Osteocyte (in vitro differentiated cells): ENCODE measurements around the gene GPATCH2. TPM values are rescaled to one million over a fixed set of nuclear protein-coding genes. Genes with fewer than 3 reads are reported as not detected.

Experiments used
- DNase-seq: peaks from one replicate; pipeline ENCODE4 v3.0.0; 2021; ENCODE audit warnings: mixed read lengths; ENCODE audit not compliant: unreplicated experiment; ENCODE audit errors: extremely low spot score
- H3K27ac Mint-ChIP-seq: one replicate; pipeline ENCODE4 v1.8.0; 2021; ENCODE audit warnings: mild to moderate bottlenecking, mixed read lengths; ENCODE audit not compliant: unreplicated experiment
- H3K27me3 Mint-ChIP-seq: one replicate; pipeline ENCODE4 v1.8.0; 2021; ENCODE audit warnings: mixed read lengths; ENCODE audit not compliant: unreplicated experiment
- H3K36me3 Mint-ChIP-seq: one replicate; pipeline ENCODE4 v1.8.0; 2021; ENCODE audit warnings: mixed read lengths; ENCODE audit not compliant: unreplicated experiment
- H3K4me1 Mint-ChIP-seq: one replicate; pipeline ENCODE4 v1.8.0; 2021; ENCODE audit warnings: mixed read lengths; ENCODE audit not compliant: unreplicated experiment
- H3K4me3 Mint-ChIP-seq: one replicate; pipeline ENCODE4 v1.8.0; 2021; ENCODE audit warnings: mild to moderate bottlenecking, moderate library complexity, mixed read lengths; ENCODE audit not compliant: unreplicated experiment
- H3K9me3 Mint-ChIP-seq: one replicate; pipeline ENCODE4 v1.8.0; 2021; ENCODE audit warnings: mixed read lengths; ENCODE audit not compliant: unreplicated experiment
- CTCF ChIP-seq: fragments of 200-600 bp; sonication (generic); IDR thresholded peaks from 2 replicates; pipeline ENCODE4 v1.5.0; 2021; ENCODE audit warnings: antibody characterized with exemption, mild to moderate bottlenecking, moderate library complexity
- total RNA-seq: library from RNA; stranded (reverse); gene quantifications from 2 replicates; pipeline ENCODE4 v1.2.1, GENCODE V29; 2021

GPATCH2 gene
- total RNA-seq, 1 donor from 2014 or later: 14.9 TPM

DNA sequence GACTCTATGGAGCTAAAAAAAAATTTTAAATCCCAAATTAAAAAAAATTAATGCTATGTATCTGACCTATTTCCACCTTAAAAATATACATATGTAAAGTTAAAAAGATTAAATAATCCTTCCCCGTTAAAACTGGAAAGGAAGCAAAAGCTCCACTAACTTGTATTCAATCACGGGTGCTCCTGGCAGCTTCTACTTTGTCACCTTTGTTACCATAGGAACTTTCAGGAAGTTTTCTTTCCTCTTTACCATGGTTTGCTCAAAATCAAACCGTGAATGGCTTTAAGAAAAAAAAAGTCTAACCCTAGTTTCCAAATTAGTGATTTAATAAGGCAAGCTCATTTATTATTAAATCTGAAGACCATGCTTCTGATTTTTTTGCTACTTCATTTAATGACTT, 3.5 kb downstream of the GPATCH2 start:
- H3K27ac Mint-ChIP-seq: no peak overlapping the region
- no peak for DNase-seq
- no peaks in the 10 kb centered on the region for H3K9me3 Mint-ChIP-seq
- no peaks in the 10 kb centered on the region for H3K27me3 Mint-ChIP-seq
- no peak for TF ChIP-seq CTCF
- H3K36me3 Mint-ChIP-seq: no peaks in the 10 kb centered on the region
- H3K4me1 Mint-ChIP-seq: peaks cover 26% of the 10 kb centered on the region
- no peak overlapping the region for H3K4me3 Mint-ChIP-seq

DNA sequence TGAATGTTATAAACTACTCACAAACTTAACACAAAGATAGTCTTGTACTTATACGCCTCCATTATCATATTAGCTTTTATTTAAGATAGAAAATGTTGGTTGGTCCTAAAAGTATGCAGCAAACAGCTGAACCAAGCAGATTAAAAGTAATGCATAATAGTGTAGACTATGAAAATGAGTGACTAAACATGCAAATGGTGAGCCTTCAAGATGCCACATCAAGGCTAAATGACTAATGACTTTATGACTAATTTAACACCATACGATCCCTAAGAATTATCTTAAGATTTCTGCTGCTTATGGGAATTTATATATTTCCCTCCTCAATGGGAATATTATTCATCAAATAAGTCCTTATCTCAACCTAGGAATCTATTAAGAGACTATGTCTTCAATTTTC, 4.6 kb downstream of the GPATCH2 start:
- DNase-seq: no peak
- no peak overlapping the region for H3K4me3 Mint-ChIP-seq
- H3K36me3 Mint-ChIP-seq: no peaks in the 10 kb centered on the region
- peaks cover 21% of the 10 kb centered on the region for H3K4me1 Mint-ChIP-seq
- no peaks in the 10 kb centered on the region for H3K27me3 Mint-ChIP-seq
- no peak overlapping the region for H3K27ac Mint-ChIP-seq
- H3K9me3 Mint-ChIP-seq: no peaks in the 10 kb centered on the region
- no peak for TF ChIP-seq CTCF

GRCh38 chr1:217622042-217622441, 8.8 kb downstream of the GPATCH2 start:
- TF ChIP-seq CTCF: no peak
- H3K27ac Mint-ChIP-seq: no peak overlapping the region

GRCh38 chr1:217620814-217621213, 10.1 kb downstream of the GPATCH2 start:
- no peak for DNase-seq
- no peaks in the 10 kb centered on the region for H3K4me1 Mint-ChIP-seq
- H3K27ac Mint-ChIP-seq: no peak overlapping the region
- H3K36me3 Mint-ChIP-seq: peaks cover 25% of the 10 kb centered on the region
- no peaks in the 10 kb centered on the region for H3K27me3 Mint-ChIP-seq
- H3K9me3 Mint-ChIP-seq: no peaks in the 10 kb centered on the region
- no peak for TF ChIP-seq CTCF
- no peak overlapping the region for H3K4me3 Mint-ChIP-seq

More at GRCh38 chr1:217622042-217622441, 8.8 kb downstream of the GPATCH2 start:
- Mint-ChIP-seq H3K36me3 (peaks cover 17% of the 10 kb centered on the region), H3K4me1 (no peaks in the 10 kb centered on the region), H3K27me3 (no peaks in the 10 kb centered on the region), H3K4me3 (no peak overlapping the region), H3K9me3 (no peaks in the 10 kb centered on the region)
- no peak for DNase-seq

- no peak for DNase-seq
- no peaks in the 10 kb centered on the region for H3K4me1 Mint-ChIP-seq
- H3K27me3 Mint-ChIP-seq: no peaks in the 10 kb centered on the region
- H3K4me3 Mint-ChIP-seq: no peak overlapping the region
- H3K36me3 Mint-ChIP-seq: peaks cover 33% of the 10 kb centered on the region
- no peaks in the 10 kb centered on the region for H3K9me3 Mint-ChIP-seq
- TF ChIP-seq CTCF: no peak
- H3K27ac Mint-ChIP-seq: no peak overlapping the region
These were observed 13.8 kb downstream of the GPATCH2 start for GRCh38 chr1:217617126-217617525.
